GM12872 (cell line): ENCODE measurements around the gene CHD8.

Experiments
- TF ChIP-seq, protein P1 (sequence below): IDR thresholded peaks from 3 replicates; pipeline ENCODE4 v1.5.1; 2011; ENCODE audit warnings: low read depth, mild to moderate bottlenecking, low read length, moderate library complexity; ENCODE audit not compliant: insufficient read depth

The CHD8 gene, protein sequence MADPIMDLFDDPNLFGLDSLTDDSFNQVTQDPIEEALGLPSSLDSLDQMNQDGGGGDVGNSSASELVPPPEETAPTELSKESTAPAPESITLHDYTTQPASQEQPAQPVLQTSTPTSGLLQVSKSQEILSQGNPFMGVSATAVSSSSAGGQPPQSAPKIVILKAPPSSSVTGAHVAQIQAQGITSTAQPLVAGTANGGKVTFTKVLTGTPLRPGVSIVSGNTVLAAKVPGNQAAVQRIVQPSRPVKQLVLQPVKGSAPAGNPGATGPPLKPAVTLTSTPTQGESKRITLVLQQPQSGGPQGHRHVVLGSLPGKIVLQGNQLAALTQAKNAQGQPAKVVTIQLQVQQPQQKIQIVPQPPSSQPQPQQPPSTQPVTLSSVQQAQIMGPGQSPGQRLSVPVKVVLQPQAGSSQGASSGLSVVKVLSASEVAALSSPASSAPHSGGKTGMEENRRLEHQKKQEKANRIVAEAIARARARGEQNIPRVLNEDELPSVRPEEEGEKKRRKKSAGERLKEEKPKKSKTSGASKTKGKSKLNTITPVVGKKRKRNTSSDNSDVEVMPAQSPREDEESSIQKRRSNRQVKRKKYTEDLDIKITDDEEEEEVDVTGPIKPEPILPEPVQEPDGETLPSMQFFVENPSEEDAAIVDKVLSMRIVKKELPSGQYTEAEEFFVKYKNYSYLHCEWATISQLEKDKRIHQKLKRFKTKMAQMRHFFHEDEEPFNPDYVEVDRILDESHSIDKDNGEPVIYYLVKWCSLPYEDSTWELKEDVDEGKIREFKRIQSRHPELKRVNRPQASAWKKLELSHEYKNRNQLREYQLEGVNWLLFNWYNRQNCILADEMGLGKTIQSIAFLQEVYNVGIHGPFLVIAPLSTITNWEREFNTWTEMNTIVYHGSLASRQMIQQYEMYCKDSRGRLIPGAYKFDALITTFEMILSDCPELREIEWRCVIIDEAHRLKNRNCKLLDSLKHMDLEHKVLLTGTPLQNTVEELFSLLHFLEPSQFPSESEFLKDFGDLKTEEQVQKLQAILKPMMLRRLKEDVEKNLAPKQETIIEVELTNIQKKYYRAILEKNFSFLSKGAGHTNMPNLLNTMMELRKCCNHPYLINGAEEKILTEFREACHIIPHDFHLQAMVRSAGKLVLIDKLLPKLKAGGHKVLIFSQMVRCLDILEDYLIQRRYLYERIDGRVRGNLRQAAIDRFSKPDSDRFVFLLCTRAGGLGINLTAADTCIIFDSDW (N-terminal part only)

DNA sequence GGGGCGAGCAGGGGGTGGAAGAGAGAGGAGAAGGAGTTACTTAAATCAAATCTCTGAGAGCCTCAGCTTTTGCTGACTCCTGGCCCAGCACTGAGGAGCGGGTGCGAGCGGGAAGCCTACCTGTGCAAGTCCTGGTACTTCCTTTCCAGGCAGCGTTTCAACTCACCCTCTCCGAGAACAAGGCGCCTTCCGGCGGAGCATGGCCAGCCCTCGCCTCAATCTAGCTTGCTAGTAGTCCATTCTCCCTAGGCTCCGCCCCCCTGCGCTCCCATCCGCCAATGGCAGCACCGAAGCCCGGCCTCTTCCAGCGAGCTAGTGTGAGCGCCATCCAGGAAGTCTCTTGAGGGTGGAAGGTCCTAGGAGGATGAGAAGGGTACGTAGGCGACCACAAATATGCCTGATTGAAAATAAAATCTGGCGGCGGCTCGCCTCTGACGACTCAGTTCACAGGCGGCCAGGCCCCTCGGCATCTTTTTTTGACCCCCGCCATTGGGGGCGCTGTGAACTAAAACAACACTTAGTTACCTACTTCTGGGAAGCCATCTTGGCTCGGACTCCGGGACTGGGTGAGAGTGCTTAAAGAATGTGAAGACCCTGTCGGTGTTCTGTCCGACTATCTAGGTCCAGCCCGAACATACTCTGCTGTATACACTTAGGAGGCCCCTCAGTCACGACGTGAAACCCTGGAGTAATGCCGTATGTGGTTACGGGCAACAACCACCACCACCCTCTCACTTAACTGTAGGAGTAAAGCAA, at the start of gene CHD8:
Gene CHD8 (minus strand): TSS at position 212 of the 756 bp plus-strand sequence. CDS start 24,480 bp downstream, outside the sequence.
- TF ChIP-seq, protein P1, sequence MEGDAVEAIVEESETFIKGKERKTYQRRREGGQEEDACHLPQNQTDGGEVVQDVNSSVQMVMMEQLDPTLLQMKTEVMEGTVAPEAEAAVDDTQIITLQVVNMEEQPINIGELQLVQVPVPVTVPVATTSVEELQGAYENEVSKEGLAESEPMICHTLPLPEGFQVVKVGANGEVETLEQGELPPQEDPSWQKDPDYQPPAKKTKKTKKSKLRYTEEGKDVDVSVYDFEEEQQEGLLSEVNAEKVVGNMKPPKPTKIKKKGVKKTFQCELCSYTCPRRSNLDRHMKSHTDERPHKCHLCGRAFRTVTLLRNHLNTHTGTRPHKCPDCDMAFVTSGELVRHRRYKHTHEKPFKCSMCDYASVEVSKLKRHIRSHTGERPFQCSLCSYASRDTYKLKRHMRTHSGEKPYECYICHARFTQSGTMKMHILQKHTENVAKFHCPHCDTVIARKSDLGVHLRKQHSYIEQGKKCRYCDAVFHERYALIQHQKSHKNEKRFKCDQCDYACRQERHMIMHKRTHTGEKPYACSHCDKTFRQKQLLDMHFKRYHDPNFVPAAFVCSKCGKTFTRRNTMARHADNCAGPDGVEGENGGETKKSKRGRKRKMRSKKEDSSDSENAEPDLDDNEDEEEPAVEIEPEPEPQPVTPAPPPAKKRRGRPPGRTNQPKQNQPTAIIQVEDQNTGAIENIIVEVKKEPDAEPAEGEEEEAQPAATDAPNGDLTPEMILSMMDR = peak; percentile 74

DNA sequence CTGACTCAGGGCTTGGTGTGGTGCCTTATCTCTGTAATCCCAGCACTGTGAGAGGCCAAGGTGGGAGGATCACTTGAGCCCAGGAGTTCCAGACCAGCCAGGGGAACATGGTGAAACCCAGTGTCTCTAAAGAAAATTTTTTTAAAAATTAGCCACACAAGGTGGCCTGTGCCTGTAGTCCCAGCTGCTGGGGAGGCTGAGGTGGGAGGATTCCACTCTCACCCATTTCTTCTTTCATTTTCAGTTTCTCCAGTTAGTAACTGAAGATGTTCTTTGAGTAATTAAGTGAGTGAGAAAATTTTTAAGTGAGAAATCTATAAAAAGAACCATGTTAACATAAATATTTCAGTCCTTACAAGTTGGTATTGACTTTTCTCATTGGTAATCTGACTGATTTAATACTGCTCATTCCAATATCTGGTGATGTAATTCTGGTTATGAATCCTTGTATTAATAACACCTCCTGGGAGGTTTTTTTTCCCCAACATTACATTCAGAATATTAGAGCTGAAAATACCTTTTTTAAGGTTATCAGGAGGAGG, 49.2 kb upstream of the CHD8 start:
- TF ChIP-seq, protein P1 = no peak

GRCh38 chr14:21503376-21503775, 47.5 kb upstream of the CHD8 start:
- TF ChIP-seq, protein P1 = no peak

GRCh38 chr14:21501568-21501967, 45.6 kb upstream of the CHD8 start:
- TF ChIP-seq, protein P1 = no peak

DNA sequence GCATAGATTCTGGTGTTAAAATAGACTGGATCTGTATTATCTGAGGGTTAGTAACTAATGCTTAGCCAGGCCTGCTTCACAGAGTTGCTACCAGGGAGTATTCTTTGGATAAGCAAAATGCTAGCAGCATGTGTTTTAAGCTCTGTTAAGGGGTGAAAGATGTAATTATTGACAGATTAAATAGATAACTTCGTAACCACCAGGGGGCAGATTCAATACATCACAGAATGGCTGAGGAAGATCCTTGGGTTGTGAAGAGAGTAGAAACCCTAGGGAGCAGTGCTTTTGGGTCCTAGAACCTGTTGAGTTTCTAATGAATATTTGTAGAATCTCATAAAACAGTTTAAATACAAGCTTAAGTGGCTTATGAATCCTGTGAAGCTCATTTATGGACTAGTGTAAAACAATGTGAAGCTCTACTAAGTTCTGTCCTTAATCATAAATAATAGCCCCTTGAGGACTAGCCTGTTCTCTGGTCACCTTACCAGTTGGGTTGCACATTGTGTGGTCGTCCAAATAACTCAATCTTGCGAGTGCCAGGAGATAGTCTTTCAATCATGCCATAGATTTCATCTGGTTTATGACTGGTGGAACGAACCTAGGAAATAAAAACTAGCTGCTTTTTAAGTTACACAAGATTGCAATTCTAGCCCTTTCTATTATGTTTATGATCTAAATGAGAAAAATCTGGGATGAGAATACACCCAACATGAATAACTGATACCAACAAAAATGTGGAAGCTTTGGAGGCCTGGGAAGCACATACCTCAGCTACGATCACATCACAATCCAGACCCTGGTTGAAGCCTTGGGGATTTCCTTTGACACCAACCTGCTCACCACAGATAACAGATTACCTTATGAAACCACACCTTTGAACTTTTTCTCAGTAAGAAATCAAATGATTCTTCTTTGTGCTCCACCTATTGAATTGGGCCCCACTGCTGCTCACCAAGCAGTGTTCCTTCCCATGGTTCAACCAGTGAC, 42.9 kb upstream of the CHD8 start:
- TF ChIP-seq, protein P1 = peak; percentile 57; the same call in 2 of the 3 replicates

DNA sequence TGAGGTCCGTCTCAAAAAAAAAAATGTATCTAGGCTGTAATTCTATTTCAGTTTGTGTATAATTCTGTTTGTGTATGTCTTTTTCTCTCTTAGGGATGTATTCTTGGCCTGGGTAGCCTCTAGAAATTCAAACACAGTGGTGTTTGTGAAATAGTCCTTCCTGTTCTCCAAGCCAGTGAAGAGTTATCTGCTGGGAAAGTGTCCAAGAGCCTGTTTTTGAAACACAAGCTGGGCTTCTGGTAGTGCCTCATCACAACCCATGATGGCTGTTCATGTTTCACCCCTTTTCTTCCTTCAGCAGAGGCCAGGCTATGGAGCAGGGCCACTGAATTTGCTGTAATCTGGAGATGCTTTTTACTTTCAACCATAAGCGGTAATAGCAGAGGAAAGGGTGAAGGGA, 40.5 kb upstream of the CHD8 start:
- TF ChIP-seq, protein P1 = no peak
